Measurements from ENCODE around the gene FARSB.

DNA sequence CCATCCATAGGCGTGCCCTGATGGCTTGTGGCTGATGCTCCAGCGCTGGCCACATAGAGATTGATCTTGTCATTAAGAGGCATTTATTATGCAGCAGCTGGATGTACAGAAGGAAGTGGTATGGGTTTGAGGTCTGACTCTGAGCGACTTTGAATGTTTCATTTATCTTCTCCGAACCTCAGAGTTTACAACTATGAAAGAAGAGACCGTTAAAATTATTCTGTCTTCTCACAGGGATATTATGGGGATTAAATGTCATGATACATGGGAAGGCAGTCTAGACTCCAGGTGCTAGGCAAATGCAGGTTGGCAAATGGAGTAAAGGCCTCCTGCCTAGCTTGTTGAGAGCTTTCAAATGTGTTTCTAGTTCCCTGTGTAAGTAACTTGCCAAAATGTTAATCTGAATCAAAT is 45.8 kb upstream of the FARSB start:
- TF ChIP-seq, protein P1, sequence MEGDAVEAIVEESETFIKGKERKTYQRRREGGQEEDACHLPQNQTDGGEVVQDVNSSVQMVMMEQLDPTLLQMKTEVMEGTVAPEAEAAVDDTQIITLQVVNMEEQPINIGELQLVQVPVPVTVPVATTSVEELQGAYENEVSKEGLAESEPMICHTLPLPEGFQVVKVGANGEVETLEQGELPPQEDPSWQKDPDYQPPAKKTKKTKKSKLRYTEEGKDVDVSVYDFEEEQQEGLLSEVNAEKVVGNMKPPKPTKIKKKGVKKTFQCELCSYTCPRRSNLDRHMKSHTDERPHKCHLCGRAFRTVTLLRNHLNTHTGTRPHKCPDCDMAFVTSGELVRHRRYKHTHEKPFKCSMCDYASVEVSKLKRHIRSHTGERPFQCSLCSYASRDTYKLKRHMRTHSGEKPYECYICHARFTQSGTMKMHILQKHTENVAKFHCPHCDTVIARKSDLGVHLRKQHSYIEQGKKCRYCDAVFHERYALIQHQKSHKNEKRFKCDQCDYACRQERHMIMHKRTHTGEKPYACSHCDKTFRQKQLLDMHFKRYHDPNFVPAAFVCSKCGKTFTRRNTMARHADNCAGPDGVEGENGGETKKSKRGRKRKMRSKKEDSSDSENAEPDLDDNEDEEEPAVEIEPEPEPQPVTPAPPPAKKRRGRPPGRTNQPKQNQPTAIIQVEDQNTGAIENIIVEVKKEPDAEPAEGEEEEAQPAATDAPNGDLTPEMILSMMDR (IDR thresholded peaks at IDR 0.05; ENCODE audit: low read depth, low read length): no peak
- no peak for TF ChIP-seq EZH2phosphoT487 (IDR thresholded peaks at IDR 0.05; ENCODE audit: low read depth)
